Fibroblast of villous mesenchyme (primary cell): ENCODE measurements around the gene C10orf105. TPM values are rescaled to one million over a fixed set of nuclear protein-coding genes. Genes with fewer than 3 reads are reported as not detected.

Experiments used
- DNase-seq: peaks from one replicate; pipeline ENCODE4 v3.0.0-alpha.2; 2010; ENCODE audit warnings: low read depth
- H3K4me3 ChIP-seq: 2 replicates; pipeline ENCODE4 v1.5.1; 2011; ENCODE audit warnings: low read depth, mild to moderate bottlenecking, low read length
- total RNA-seq: library from RNA; depleted of rRNA; stranded (reverse); fragments of >200 nt; gene quantifications from 2 replicates; pipeline ENCODE4 v1.2.3, GENCODE V29; 2012
- TF ChIP-seq, protein P1 (sequence below): IDR thresholded peaks from 2 replicates; pipeline ENCODE4 v1.5.1; 2012; ENCODE audit warnings: low read depth, mild to moderate bottlenecking, low read length; ENCODE audit not compliant: insufficient read depth

Gene C10orf105
- total RNA-seq, 1 donor = not detected

DNA sequence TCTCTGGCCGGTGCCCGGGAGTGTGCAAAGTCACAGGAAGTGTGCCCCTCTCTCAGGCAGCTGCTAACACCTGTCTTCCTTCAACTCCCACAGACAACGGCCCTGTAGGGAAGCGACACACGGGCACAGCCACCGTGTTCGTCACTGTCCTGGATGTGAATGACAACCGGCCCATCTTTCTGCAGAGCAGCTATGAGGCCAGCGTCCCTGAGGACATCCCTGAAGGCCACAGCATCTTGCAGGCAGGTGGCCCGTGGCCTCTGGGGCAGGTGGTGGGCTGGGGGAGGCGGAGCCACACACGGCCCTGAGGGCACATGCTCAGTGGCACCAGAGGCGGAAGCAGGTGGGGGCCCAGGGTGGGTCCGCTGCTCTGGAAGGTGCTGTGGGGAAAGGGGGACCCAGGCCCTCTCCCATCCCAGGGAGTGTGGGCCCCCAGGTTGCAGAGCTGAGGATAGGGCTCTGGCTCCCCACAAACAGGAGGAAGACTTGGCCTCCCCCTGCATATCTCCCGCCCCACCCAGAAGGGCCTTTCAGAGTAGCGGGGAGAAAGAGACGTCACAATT, 6.9 kb downstream of the C10orf105 start:
- no peak overlapping the region for H3K4me3 ChIP-seq
- no peak for DNase-seq
- TF ChIP-seq, protein P1, sequence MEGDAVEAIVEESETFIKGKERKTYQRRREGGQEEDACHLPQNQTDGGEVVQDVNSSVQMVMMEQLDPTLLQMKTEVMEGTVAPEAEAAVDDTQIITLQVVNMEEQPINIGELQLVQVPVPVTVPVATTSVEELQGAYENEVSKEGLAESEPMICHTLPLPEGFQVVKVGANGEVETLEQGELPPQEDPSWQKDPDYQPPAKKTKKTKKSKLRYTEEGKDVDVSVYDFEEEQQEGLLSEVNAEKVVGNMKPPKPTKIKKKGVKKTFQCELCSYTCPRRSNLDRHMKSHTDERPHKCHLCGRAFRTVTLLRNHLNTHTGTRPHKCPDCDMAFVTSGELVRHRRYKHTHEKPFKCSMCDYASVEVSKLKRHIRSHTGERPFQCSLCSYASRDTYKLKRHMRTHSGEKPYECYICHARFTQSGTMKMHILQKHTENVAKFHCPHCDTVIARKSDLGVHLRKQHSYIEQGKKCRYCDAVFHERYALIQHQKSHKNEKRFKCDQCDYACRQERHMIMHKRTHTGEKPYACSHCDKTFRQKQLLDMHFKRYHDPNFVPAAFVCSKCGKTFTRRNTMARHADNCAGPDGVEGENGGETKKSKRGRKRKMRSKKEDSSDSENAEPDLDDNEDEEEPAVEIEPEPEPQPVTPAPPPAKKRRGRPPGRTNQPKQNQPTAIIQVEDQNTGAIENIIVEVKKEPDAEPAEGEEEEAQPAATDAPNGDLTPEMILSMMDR = no peak

- DNase-seq = no peak
- TF ChIP-seq, protein P1 = no peak
- H3K4me3 ChIP-seq = no peak overlapping the region
These were observed 7.4 kb downstream of the C10orf105 start for GRCh38 chr10:71712170-71712569.

GRCh38 chr10:71711052-71711623, 8.4 kb downstream of the C10orf105 start:
- TF ChIP-seq, protein P1 = no peak
- no peak overlapping the region for H3K4me3 ChIP-seq
- DNase-seq = no peak

GRCh38 chr10:71710519-71710918, 9.1 kb downstream of the C10orf105 start:
- TF ChIP-seq, protein P1 = no peak
- no peak for DNase-seq
- H3K4me3 ChIP-seq = no peak overlapping the region

DNA sequence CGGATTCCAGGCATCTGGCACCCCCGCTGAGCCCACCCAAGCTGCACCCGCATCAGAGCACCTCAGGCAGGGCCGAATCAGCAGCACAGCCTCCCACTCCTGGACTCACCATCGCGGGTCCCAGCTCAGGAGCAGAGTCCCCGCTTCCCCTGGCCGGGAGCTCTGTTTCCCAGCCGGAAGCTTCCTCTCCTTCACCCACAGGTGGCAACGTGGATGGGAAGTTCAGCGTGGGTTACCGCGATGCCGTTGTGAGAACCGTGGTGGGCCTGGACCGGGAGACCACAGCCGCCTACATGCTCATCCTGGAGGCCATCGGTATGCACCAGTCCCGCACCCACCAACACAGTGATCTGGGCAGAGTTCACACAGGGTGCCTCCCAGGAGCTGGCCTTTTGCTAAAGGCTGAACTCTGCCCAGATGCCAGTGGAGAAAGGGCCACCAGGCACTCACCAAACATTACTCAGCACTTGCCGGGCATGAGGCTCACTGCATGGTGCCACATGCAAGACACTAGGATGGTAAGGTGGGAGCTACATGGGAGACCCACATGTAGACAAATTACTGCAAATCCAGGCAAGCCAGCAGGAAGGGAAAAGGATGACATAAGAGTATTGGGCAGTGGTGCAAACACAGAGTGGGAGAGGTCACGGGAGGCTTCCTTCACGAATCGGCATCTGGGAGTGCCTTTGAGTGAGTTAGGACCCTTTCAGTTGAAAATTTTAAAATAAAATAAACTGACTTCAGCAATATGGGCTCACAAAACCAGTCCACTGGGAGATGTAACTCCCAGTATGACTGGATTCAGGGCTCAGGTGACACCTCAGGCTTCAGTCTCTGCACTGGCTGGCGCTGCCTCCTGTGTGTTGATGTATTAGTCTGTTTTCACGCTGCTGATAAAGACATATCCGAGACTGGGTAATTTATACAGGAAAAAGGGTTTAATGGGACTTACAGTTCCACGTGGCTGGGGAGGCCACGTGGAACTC, 10.4 kb downstream of the C10orf105 start:
- no peak overlapping the region for H3K4me3 ChIP-seq
- TF ChIP-seq, protein P1 = no peak
- DNase-seq = no peak

DNA sequence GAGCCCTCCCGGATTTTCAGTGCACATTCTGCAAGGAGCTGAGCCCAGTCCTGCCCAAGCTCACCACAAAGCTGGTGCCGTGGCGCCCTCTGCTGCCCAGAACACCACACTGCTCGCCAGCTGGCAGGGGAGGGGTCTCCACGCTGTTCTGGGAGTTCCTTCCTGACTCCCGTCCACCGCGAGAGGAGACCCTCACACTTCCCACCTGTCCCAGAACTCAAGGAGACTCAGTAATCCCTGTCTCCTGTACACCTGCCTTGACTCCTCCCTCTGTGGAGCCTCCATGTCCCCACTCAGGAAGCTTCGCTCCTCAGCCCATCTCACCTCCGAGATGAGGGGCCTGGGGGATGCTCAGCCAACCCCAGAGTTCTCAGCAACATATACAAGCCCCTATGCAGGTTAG, 11.3 kb downstream of the C10orf105 start:
- H3K4me3 ChIP-seq = no peak overlapping the region
- TF ChIP-seq, protein P1 = peak; percentile 75
- peak; percentile 24 for DNase-seq
